Renal pelvis (tissue), 4 donors: ENCODE results near the gene RNF44. TPM values are rescaled to one million over a fixed set of nuclear protein-coding genes. Genes with fewer than 3 reads are reported as not detected.

Source experiments
- DNase-seq: peaks from one replicate; pipeline ENCODE4 v3.0.0-alpha.2; 2013
- polyA plus RNA-seq, 3 donors: library from polyadenylated mRNA; unstranded; fragments of 120-200 nt; gene quantifications; one replicate each; pipeline ENCODE4 v1.2.1, GENCODE V29; 2013; ENCODE audit not compliant: insufficient read length in 3 of 3

RNF44 gene
- polyA plus RNA-seq, 3 donors, result 54.6 to 73.4 (median 64.7) TPM

GRCh38 chr5:176537554-176538229, 490 bp upstream of the RNF44 start:
- DNase-seq, result peak; percentile 98

- DNase-seq, result peak; percentile 84
Measured at GRCh38 chr5:176536132-176536901, 885 bp downstream of the RNF44 start.

- no peak for DNase-seq
Measured at GRCh38 chr5:176535664-176536131, 1.5 kb downstream of the RNF44 start.

GRCh38 chr5:176535101-176535663, 2.0 kb downstream of the RNF44 start:
- no peak for DNase-seq

GRCh38 chr5:176534640-176535039, 2.6 kb downstream of the RNF44 start:
- no peak for DNase-seq

- DNase-seq, result no peak
Measured at GRCh38 chr5:176533894-176534611, 3.1 kb downstream of the RNF44 start.

- peak; percentile 35 for DNase-seq
Measured at GRCh38 chr5:176533390-176533789, 3.8 kb downstream of the RNF44 start.

GRCh38 chr5:176532795-176533194, 4.4 kb downstream of the RNF44 start:
- DNase-seq, result no peak

GRCh38 chr5:176531902-176532493, 5.2 kb downstream of the RNF44 start:
- no peak for DNase-seq

- DNase-seq, result no peak
Measured at GRCh38 chr5:176530983-176531901, 6.0 kb downstream of the RNF44 start.

- DNase-seq, result no peak
Measured at GRCh38 chr5:176530393-176530982, 6.7 kb downstream of the RNF44 start.

GRCh38 chr5:176529741-176530141, 7.5 kb downstream of the RNF44 start:
- no peak for DNase-seq

- DNase-seq, result no peak
Measured at GRCh38 chr5:176529116-176529740, 8.0 kb downstream of the RNF44 start.

- no peak for DNase-seq
Measured at GRCh38 chr5:176528761-176529115, 8.5 kb downstream of the RNF44 start.

- no peak for DNase-seq
Measured at GRCh38 chr5:176528301-176528700, 8.9 kb downstream of the RNF44 start.

- no peak for DNase-seq
Measured at GRCh38 chr5:176527246-176528222, 9.7 kb downstream of the RNF44 start.

- no peak for DNase-seq
Measured at GRCh38 chr5:176526462-176526861, 10.7 kb downstream of the RNF44 start.

- DNase-seq, result no peak
Measured at GRCh38 chr5:176525677-176526076, 11.5 kb downstream of the RNF44 start.

GRCh38 chr5:176524987-176525386, 12.2 kb downstream of the RNF44 start:
- no peak for DNase-seq
